Neutrophil (primary cell): ENCODE results near the gene NOTCH1.

Experiments
- H3K27ac ChIP-seq: fragments of 200-600 bp; sonication (generic); 2 replicates; pipeline ENCODE4 v1.5.1; 2016; ENCODE audit warnings: mild to moderate bottlenecking, moderate library complexity
- H3K27me3 ChIP-seq: fragments of 200-600 bp; sonication (generic); 2 replicates; pipeline ENCODE4 v1.6.0; 2016; ENCODE audit warnings: mild to moderate bottlenecking
- H3K36me3 ChIP-seq: fragments of 200-600 bp; sonication (generic); 2 replicates; pipeline ENCODE4 v1.5.1; 2017
- H3K4me1 ChIP-seq, 2 experiments: fragments of 200-600 bp in 1 of 2; sonication (generic) in 1 of 2; 1 replicate in 1 of 2; 2 replicates in 1 of 2; pipeline versions ENCODE4 v1.5.1 to v1.6.1; 2013 to 2016; ENCODE audit warnings: low read depth in 1 of 2, low read length in 1 of 2, mild to moderate bottlenecking in 1 of 2, moderate library complexity in 1 of 2; ENCODE audit not compliant: control insufficient read depth in 1 of 2, insufficient read depth in 1 of 2
- H3K4me3 ChIP-seq, 2 experiments: fragments of 200-600 bp in 1 of 2; sonication (generic) in 1 of 2; 1 replicate in 1 of 2; 2 replicates in 1 of 2; pipeline ENCODE4 v1.5.1; 2013 to 2016; ENCODE audit warnings: low read depth in 1 of 2, low read length in 1 of 2, mild to moderate bottlenecking in 1 of 2, moderate library complexity in 1 of 2
- H3K9me3 ChIP-seq: fragments of 200-600 bp; sonication (generic); 2 replicates; pipeline ENCODE4 v1.5.1; 2016
- TF ChIP-seq, protein P1 (sequence below): fragments of 200-600 bp; sonication (generic); IDR thresholded peaks from 2 replicates; pipeline ENCODE4 v1.5.1; 2016; ENCODE audit warnings: antibody characterized with exemption

NOTCH1 gene

DNA sequence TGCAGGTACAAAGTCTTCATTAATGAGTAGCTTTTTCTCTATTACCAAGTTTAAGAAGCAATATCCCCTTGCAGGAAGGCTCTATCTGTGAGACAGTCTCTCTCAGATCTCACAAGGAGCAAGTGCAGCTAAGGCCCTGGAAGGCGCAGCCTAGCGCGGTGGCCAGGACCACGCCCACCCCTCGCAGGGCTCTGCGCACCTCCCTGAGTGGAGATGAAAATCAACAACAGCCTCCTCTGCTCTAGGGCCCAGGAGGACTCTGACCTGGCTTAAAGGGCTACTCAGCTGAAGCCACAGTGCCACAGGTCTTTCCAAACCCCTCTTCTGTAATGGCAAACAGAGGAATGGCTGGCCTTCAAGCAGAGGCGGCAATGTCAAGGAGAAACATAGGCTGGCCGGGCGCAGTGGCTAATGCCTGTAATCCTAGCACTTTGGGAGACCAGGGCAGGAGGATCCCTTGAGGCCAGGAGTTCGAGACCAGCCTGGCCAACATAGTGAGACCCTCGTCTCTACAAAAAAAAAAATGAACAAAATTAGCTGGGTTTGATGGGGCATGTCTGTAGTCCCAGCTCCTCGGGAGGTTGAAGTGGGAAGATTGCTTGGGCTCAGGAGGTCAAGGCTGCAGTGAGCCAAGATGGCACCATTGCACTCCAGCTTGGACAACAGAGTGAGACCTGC is 74.9 kb downstream of the NOTCH1 start:
- Histone ChIP-seq H3K4me1 (no peaks in the 10 kb centered on the region), H3K4me3 (no peak overlapping the region), H3K9me3 (no peaks in the 10 kb centered on the region), H3K36me3 (peaks cover 100% of the 10 kb centered on the region), H3K27ac (no peak overlapping the region), H3K27me3 (no peaks in the 10 kb centered on the region)
- TF ChIP-seq, protein P1, sequence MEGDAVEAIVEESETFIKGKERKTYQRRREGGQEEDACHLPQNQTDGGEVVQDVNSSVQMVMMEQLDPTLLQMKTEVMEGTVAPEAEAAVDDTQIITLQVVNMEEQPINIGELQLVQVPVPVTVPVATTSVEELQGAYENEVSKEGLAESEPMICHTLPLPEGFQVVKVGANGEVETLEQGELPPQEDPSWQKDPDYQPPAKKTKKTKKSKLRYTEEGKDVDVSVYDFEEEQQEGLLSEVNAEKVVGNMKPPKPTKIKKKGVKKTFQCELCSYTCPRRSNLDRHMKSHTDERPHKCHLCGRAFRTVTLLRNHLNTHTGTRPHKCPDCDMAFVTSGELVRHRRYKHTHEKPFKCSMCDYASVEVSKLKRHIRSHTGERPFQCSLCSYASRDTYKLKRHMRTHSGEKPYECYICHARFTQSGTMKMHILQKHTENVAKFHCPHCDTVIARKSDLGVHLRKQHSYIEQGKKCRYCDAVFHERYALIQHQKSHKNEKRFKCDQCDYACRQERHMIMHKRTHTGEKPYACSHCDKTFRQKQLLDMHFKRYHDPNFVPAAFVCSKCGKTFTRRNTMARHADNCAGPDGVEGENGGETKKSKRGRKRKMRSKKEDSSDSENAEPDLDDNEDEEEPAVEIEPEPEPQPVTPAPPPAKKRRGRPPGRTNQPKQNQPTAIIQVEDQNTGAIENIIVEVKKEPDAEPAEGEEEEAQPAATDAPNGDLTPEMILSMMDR: no peak

DNA sequence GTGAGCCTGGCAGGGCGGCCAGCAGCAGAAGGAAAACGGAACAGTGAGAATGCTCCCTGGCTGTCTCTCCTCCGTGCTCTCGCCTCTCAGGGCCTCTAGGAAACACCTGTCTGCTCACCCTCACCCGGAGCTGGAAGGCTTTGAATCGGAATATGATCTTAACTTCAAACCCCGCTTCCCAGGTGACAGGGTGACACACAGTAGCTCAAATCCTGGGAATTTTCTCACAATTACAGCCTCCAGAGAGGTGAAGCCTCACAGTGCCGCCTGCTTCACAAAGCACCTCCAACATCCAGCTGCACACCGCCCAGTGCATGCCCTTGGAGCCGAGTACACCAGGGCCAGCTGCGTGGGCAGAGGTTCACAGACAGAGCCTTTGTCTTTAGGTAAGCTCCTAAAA is 75.5 kb downstream of the NOTCH1 start:
- TF ChIP-seq, protein P1: no peak
- H3K27ac ChIP-seq: no peak overlapping the region
- H3K36me3 ChIP-seq: peaks cover 100% of the 10 kb centered on the region
- H3K4me3 ChIP-seq: no peak overlapping the region
- no peaks in the 10 kb centered on the region for H3K27me3 ChIP-seq
- no peaks in the 10 kb centered on the region for H3K9me3 ChIP-seq
- no peaks in the 10 kb centered on the region for H3K4me1 ChIP-seq

DNA sequence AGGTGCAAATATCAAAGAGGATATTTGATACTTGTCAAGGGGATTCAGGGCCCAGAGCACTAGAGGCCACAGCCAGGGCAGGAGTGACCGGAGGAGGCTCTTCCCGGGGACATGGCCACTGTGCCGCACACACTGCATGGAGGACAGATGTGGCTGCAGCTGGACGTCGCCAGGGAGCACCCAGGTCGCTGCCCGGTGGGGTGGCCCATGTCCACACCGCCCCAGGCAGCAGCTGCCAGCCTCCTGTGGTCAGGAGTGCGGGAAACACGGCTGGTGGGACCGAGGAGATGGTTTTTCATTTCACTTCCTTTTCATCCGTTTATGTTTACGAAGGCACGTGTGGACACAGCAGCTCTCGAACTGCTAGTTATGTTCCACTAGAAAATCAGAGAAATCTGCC is 78.1 kb downstream of the NOTCH1 start:
- no peak overlapping the region for H3K4me3 ChIP-seq
- H3K4me1 ChIP-seq: no peaks in the 10 kb centered on the region
- TF ChIP-seq, protein P1: no peak
- no peak overlapping the region for H3K27ac ChIP-seq
- no peaks in the 10 kb centered on the region for H3K27me3 ChIP-seq
- peaks cover 100% of the 10 kb centered on the region for H3K36me3 ChIP-seq
- H3K9me3 ChIP-seq: no peaks in the 10 kb centered on the region

DNA sequence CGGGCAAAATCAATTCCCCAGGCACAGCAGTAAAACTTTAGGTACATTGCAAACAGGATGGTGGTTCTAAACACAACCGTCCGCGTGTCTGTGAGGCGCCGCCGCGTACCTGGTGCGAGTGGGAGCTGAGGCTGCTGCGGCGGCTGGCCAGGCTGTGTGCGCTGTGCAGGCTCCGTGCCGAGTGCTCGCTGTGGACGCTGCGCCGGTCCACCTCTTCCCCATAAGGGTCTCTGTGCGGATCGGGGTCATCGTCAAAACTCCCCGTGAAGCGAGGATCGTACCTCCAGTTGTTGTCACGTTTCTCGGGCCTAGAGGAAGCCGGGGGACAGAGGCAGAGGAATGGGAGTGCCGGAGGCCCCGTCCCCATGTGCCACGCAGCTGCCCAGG is 79.7 kb downstream of the NOTCH1 start:
- Histone ChIP-seq H3K36me3 (peaks cover 100% of the 10 kb centered on the region), H3K4me1 (no peaks in the 10 kb centered on the region), H3K27ac (no peak overlapping the region), H3K9me3 (no peaks in the 10 kb centered on the region), H3K27me3 (no peaks in the 10 kb centered on the region), H3K4me3 (no peak overlapping the region)
- TF ChIP-seq, protein P1: no peak

DNA sequence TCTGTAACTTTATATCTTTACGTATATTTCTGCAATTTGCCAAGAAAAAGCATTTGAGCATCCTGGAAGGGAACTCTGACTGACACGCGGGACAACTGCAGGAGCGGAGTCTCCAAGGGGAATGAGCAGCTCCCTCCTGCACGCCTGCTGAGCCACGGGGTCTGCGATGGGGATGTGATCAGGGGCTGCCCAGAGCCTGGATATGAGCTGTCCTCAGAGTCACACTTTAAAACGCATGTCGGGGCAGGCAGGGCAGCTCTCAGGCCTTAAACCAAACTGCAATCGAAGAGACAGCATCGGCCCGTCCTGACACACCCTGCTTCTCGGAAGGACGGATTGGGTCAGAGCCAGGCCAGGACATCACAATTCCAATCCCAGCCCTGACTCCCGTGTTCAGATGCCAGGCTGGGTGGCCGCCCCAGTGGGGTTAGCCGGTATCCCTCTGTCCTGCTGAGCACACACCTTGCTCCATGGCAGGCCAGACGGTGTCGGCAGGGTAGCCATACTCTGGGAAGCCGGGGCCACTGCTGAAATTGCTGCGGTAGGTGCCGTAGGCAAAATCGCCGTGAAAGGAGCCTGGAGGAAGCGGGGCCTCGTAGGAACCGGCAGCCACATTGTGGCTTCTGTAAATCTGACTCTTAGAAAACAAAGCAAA is 80.2 kb downstream of the NOTCH1 start:
- H3K4me3 ChIP-seq: no peak overlapping the region
- no peaks in the 10 kb centered on the region for H3K27me3 ChIP-seq
- no peaks in the 10 kb centered on the region for H3K9me3 ChIP-seq
- TF ChIP-seq, protein P1: no peak
- H3K27ac ChIP-seq: no peak overlapping the region
- H3K4me1 ChIP-seq: no peaks in the 10 kb centered on the region
- H3K36me3 ChIP-seq: peaks cover 100% of the 10 kb centered on the region
